ENCODE measurements around the gene FEZF1.

GRCh38 chr7:122304996-122305421 lies 459 bp upstream of the FEZF1 start:
- TF ChIP-seq EZH2phosphoT487 (IDR thresholded peaks at IDR 0.05; ENCODE audit: borderline replicate concordance, low read length) (no peak), CTCF (IDR thresholded peaks at IDR 0.05; ENCODE audit: low read depth, low read length, poor library complexity, severe bottlenecking) (no peak)
